ENCODE data around the gene BLID.

DNA sequence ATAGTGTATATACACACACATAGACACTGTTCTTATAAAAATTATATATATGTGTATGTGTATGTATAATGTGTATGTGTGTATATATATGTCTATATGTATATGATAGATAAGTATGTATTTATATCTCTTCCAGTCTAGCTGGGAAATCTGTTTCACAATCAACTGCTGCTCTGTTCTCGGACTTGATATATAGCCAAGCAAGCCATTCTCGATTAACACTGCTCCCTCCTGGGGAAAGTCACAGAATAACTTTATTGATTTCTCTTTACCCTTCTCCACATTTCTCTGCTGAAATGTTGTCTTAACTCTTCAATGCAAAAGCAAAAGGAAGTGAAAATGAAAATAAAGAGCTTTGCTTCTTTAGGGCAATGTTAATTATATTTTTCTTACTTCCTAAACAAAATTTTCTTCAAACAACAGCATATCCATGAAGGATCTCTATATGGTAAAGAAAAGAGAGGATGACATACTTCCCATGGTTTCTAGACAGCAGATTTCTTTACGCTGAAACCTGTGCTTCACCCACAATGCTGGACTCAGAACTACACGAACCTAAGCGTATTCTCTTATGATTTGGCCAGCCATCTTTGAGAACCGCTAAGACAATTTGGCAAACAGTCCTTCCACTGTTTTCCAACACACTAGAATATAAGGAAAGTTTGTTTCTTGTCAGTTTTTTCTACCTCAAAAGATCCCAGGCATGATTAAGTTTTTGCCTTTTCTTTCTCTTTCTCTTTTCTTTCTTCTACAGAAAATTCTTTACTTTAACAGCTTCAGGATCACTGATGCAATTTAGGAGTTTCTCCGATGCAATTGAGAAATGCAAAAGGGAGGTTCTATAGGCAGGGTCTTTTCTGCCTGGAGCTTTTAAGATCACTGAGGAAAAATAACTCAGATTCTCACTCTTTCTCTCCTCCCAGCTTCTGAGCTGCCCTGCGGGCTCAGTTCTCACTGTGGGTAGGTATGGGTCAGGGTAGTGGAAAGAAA, 1.9 kb downstream of the BLID start:
- TF ChIP-seq, protein P1, sequence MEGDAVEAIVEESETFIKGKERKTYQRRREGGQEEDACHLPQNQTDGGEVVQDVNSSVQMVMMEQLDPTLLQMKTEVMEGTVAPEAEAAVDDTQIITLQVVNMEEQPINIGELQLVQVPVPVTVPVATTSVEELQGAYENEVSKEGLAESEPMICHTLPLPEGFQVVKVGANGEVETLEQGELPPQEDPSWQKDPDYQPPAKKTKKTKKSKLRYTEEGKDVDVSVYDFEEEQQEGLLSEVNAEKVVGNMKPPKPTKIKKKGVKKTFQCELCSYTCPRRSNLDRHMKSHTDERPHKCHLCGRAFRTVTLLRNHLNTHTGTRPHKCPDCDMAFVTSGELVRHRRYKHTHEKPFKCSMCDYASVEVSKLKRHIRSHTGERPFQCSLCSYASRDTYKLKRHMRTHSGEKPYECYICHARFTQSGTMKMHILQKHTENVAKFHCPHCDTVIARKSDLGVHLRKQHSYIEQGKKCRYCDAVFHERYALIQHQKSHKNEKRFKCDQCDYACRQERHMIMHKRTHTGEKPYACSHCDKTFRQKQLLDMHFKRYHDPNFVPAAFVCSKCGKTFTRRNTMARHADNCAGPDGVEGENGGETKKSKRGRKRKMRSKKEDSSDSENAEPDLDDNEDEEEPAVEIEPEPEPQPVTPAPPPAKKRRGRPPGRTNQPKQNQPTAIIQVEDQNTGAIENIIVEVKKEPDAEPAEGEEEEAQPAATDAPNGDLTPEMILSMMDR (IDR thresholded peaks at IDR 0.05 in 4 of 5, conservative IDR thresholded peaks at IDR 0.05 in 1 of 5): no peak
- no peak for TF ChIP-seq POLR2A (IDR thresholded peaks at IDR 0.05)

Measured in gastrocnemius medialis (tissue), 4 donors.